PC-9 (cell line): ENCODE data around the gene ANO2.

Experiments
- CTCF ChIP-seq: fragments of 200-600 bp; sonication (generic); conservative IDR thresholded peaks from 2 replicates; pipeline ENCODE4 v1.6.1; 2017; ENCODE audit warnings: mixed run types, antibody characterized with exemption, mild to moderate bottlenecking, moderate library complexity
- EZH2 ChIP-seq: fragments of 200-600 bp; sonication (generic); IDR thresholded peaks from 2 replicates; pipeline ENCODE4 v1.8.0; 2017; ENCODE audit warnings: antibody characterized with exemption, low read depth

GRCh38 chr12:5925646-5926045 is 19.4 kb downstream of the ANO2 start:
- TF ChIP-seq CTCF (no peak), EZH2 (no peak)
